GM18867 (cell line): Measurements from ENCODE around the gene PDILT.

Experiments
- ATAC-seq: cut with Tn5 transposase; IDR thresholded peaks from one replicate; pipeline ENCODE4 v1.9.1; 2021; ENCODE audit warnings: mild to moderate bottlenecking, moderate library complexity; ENCODE audit not compliant: unreplicated experiment

PDILT gene

DNA sequence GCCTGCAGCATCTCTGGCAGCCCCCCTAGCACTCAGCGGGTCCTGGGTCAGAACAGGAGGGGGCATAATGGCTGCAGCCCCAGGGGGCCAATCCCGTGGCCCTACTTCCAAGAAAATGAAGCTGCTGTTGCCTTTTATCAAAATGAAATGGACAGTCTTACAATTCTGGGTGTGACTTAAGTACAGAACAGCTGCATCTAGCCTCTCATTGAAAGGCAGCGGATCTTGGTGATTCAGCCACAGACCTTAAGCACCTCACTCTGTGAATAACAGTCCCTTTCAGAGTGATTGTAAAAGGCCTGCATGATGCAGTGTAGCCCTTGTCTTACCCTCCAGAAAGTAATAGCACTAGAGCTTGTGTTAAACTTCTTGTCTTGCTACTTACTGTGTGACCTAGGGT, 40.5 kb downstream of the PDILT start:
- no peak for ATAC-seq

DNA sequence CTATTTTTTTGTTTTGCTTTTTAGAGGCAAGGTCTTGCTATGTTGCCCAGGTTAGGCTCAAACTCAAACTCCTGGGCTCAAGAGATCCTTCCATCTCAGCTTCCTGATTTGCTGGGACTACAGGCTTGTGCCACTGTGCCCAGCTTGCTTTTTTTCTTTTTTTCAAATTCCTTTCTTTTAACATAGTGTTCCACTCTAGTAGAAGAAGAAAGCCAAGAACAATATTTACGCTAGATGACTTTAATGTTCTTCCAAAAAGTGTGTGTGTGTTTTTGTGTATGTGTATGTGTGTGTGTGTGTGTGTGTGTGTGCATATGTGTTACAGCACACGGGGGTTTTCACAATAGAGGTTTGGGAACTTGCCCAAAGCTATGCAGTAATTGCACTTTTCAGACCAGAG, 41.3 kb downstream of the PDILT start:
- ATAC-seq = no peak

DNA sequence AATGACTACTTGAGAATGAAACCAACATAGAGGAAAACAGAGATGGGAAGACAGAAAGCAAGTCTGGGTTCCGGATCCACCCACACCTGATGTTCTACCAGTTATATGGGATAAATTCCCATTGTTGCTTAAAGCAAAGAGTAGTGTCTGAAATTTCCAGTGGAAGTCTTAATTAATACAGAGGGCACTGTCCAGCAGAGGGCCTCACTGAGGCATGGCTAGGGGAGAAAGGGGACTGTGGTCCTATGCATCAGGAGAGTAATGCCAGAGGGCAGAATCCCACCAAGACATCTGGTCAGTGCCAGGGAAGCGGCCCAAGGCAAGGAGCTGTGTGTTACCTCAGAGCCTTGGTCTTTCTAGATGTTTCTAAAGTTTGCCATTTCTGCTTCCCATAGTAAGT, 44.5 kb downstream of the PDILT start:
- ATAC-seq = no peak

DNA sequence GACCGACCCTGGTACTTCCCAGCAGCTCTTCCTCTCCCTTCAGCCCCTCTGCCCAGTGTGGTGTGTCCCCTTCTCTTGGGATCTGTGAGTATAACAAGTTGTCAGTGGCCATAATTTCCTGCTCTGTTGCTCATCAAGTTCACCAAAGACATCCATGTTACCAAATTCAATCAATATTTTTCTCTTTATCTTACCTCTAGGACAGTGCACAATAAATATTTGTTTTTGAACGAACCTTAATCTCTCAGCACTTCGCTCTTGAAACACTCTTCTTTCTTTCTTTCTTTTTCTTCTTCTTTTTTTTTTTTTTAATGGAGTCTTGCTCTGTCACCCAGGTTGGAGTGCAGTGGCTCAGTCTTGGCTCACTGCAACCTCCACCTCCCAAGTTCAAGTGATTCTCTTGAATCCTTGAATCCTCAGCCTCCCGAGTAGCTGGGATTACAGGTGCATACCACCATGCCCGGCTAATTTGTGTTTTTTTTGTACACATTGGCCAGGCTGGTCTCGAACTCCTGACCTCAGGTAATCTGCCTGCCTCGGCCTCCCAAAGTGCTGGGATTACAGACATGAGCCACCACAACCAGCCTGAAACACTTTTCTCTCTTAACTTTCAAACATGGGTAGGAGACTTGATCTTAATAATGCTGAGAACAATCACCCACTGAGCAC, 49.3 kb downstream of the PDILT start:
- no peak for ATAC-seq

DNA sequence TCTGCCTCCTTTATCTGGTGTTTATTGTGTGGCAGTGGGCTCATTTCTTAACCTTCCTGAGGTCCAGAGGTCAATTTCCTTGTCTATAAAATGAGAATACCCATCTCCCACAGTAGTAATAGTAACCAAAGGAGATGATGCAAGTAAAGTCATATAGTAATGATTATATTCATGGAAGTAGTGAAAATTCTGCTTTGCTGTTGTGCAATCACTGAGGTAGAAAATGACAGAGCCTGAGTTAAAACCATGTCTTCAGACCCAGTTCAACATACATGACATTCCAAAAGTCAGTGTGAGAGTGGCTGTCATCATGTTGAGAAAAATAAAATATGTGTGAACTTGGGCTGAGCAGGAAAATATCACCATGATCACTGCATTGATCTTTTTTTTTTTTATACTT, 51.2 kb downstream of the PDILT start:
- ATAC-seq = no peak

DNA sequence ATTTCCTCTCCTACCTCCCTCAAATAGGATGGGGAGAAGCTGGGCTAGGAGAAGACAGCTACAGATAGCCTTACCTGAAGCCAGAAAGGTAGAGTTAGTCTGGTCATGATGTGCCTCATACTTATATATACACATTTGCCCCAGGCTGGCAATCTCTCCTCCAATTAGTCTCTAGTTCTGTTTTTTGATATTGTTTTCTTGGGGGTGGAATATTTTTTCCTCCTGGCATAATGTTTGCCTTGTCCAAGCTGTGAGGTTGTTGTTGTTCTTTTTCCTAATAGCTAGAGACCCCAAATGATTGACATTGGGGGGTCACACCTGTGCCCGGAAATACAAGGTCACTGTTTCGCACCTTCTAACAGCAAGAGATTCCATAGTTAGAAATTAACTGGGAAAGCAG, 51.9 kb downstream of the PDILT start, which contains the start of gene UMOD:
TSS of gene UMOD (minus strand) at position 101 of the 400 bp plus-strand sequence. CDS start 1,978 bp downstream, outside the sequence.
- no peak for ATAC-seq

DNA sequence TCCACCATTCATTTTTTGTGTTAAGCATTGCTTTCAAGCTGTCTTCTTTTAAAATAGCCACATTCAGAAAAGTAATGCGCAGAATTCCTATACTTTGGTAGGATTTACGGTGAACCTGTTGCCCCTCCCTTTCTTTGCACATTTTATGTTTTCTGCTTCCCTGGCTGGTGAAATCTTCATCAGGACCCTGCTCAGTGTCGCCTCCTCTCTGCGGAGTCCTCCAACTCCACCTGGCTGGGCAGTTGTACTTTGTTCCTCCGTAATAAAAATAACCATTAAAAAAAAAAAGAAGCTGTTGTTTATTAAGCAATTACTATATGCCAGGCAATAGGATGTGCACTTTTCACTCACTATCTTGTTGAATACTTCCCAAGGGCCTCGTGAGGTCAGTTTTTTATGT, 54.9 kb downstream of the PDILT start:
- no peak for ATAC-seq

DNA sequence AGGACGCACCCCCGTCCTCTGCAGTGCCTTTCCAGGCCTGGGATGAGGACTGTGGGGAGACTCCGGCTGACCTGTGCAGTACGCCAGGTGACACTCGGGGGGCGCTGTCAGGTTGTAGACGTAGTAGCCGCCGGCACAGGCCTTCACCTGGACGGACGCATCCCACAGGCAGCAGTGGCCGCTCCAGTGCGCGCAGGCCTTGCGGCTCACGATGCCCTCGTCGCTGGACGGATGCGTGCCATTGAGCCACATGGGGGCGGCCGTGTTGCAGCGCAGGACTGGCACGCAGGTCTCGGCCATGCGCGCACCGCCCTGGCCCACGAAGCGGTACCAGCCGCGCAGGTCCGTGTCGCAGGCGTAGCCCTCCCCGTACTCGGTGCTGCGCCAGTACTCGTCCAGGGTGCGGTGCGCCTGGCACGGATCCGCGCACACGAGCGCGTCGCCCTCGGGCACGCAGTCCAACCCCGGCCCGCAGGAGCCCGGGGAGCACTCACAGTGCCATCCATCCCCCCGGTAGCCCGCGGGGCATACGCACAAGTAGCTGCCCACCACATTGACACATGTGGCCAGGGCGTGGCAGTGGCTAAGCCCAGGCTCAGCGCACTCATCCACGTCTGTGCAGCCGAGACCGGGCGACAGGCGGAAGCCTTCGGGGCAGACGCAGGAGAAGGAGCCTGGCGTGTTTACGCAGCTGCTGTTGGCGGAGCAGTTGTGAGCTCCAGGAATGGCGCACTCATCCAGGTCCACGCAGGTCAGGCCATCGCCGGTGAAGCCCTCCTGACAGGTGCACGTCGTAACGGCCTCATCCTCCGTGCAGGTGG, 56.0 kb downstream of the PDILT start:
- no peak for ATAC-seq

DNA sequence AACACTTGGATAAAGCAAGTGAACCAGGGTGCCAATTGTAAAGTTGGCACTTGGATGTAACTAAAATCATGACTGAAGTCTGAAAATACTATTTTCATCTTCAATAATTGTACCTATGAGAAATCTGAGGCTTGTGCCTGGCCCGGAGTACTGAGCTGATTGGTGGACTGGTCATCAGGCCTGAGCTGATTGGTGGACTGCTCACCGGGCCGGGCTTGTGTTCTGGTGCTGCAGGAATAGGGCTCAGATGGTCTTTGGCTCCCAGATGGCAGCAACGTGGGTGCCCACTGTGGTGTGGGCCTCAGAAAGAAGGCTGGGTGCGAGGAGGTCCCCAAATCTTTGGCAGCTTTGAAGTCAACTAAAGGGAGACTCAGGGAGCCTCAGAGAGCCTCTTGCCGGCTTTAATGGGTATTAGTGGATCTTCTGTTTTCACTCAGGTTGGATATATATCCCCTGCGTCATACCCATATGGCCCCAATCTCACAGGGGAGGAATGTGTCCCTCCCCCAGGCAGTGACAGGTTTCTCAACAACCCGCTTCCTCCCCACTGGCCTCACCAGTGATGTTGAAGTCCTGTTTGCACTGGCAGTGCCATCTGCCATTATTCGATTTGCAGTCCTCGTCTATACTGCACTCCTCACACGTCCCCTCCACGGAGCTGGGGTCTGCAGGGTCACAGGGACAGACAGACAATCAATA, 56.7 kb downstream of the PDILT start:
- no peak for ATAC-seq

DNA sequence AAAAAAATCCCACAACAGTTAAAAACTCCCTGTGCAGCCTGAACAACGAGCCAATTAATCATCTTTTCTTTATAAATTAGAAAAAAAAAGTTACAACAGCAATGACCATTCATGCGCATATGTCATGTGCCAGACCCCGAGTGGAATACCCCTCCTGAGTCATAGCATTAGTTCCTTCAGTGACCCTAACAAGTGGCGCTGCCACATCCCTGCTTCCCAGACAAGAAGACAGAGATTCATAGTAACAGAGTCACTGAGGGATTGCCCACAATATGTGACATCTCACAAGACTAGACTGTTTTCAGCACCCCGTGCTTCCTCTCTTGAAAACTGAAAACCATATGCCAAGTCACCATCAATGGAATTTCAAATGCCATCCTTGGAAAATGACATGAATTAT, 59.9 kb downstream of the PDILT start:
- no peak for ATAC-seq

DNA sequence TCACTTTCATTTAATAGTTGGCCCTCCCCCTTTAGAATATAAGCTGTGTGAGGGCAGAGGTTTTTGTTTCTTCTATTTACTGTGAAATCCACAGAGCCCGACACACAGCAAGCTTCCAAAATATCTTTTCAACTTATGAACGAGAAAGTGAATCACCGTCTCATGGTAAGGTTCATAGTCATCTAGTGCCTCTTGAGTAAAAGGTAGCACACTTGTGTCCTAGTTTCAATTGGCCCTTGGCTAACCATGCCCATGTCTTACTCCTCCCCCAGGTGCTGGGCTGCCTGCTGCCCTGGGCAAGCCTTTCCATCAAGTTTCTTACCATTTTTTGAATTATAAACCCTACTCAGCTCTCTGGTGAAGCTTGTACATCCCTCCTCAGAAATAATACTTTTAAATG, 64.8 kb downstream of the PDILT start:
- ATAC-seq = no peak

DNA sequence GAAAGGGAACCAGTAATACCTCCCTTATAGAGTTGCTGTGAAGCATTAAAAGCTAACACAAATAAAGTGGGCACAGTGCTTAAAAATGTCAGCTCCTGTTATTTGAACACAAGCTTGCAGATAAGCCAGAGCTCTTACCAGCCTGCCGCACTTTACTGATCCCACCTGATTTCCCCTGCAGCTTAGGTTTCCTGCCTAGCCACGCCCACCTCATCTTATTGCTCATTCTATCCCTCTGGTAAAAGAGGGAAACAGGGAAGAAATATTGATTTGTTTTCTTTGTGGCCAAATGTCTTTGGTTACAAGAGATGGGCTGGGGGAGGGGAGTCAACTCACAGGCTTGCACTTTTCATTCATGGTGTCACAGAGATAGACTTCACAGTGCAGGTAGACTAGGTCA, 67.6 kb downstream of the PDILT start:
- no peak for ATAC-seq

DNA sequence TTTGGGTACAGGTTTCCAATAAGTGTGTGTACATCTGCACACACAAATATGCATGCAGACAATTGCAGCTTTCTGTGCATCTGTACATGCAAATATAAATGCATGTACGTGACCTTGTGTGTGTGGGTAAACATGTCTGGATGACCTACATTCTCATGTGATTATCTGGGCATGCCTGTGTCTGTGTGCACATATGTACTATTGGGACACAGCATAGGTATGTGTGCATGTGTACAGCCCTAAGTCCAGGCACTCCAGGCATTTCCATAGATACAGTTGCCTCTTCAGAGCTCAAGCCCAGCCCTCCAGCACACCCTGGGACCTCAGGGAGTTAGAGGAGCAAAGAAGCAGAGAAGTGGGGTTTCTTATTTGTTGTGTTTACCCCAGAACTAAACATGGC, 70.1 kb downstream of the PDILT start:
- no peak for ATAC-seq

DNA sequence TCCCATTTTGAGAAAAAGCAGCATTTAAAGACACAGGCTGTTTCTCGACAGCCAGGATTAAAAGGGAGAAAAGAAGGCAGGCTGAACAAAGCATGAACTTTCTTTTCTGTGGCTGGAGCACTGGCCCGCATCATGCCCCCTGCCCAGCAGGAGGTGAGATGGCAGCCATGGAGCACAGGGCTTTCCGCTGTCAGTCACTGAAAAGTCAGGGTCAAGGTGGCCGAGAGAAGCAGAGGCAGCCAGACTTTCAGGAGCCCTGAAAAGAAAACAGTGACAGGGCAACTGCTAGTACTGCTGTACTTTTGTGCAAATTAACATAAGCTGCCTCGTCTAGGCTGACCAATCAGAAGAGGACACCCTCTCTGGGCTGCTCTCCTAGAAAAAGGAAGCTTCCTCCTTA, 71.4 kb downstream of the PDILT start:
- ATAC-seq = no peak

DNA sequence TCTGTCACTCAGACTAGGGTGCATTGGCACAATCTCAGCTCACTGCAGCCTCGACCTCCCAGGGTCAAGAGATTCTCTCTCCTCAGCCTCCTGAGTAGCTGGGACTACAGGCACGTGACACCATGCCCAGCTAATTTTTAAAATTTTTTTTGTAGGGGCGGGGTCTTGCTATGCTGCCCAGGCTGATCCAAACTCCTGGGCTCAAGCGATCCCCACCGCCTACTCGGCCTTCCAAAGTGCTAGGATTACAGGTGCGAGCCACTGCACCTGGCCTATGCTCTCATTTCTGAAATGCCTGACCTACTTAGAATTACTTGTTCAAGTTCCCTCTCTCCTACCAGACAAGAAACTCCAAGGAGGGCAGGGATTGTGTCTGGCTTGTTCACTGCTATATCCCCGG, 72.1 kb downstream of the PDILT start:
- ATAC-seq = no peak

DNA sequence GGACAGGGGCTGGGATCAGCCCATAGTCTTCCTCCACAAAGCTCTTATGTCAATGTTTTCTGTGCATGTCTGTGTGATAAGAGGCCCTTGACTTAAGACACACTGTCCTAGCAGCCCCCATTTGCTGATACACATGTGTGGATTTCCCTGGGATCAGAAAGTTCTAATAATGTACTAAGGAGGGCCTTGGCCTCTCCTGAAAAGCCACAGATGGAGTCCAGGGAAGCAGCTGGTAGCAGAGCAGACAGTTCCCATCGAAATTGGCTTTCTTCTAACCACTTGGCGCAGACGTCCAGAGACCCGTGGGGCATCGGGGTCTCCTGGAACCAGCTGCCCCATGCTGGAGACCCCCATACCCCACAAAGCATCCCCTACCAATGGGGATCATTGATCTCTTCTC, 72.9 kb downstream of the PDILT start:
- no peak for ATAC-seq

DNA sequence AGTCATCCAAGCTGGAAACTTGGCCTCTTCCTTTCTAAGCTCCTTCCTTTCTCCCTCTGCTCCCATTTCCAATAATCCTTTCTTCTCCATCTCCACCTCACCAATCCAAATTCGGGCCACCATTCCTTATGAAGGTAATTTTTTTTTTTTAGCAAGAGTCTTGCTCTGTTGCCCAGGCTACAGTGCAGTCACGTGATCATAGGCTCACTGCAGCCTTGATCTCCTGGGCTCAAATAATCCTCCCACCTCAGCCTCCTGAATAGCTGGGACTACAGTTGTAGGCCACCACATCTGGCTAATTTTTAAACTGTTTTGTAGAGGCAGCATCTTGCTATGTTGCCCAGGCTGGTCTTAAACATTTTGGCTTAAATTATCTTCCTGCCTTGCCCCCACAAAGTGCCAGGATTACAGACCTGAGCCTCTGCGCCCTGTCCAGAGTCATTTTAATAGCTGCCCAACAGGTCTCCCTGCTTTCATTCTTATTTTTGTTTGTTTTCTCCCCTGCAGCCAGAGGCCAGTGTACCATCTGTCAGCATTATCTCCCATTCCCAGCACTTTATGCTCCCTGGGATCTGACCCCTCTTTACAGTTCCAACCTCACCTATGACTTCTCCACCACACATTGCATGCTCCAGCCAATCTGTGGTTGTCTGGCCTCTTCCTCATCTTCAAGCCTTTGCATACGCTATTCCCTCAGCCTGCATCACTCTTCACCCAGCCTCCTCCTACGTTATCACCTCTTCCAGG, 75.0 kb downstream of the PDILT start:
- no peak for ATAC-seq

DNA sequence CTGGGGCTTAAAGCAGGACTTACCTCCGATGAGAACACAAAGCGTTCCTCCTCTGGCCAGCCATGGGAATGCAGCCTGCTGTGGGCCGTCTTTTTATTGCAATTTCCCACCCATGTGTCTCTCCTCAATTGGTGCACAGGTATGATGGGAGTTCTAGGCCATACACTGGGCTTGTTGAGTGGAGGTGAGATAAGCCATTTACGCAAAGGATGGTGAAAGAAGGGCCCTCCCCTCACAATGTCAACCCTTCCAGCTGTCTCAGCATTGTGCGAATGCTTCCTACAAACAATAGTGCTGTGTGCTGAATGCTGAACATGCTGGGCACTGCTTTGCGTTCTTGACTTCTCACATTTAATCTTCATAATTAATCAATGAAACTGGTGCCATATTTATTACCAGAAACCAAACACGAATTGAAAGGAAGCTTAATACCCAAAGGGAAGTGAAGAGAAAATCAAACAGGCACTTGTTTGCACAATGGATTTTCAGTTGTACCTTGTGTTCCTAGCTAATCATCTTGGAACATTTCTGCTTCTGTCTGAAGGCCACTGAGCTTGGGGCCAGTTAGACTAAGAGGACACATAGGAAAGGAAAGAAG, 77.0 kb downstream of the PDILT start, which contains the start of gene GP2:
TSS of gene GP2 (minus strand) at position 70 of the 598 bp plus-strand sequence. CDS start 1,082 bp downstream, outside the sequence.
- ATAC-seq = no peak

DNA sequence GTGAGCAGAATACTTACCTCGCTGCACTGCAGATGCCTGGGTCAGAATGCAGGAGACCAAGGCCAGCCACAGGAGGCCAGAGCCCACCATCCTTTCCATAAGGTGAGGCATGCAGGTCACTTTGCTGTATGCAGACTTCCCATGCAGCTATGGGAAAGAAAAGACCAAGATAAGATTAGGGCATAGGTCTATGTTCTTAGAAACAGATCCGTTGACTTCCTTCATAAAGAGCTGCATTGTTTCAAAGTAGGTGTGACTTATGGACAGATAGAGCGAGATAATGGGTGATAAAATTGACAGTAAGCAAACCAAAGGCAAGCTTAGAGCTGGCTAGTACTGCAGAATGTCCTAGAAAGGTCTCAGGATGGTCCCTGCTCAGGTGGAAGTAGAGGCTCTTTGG, 78.2 kb downstream of the PDILT start:
- ATAC-seq = no peak

DNA sequence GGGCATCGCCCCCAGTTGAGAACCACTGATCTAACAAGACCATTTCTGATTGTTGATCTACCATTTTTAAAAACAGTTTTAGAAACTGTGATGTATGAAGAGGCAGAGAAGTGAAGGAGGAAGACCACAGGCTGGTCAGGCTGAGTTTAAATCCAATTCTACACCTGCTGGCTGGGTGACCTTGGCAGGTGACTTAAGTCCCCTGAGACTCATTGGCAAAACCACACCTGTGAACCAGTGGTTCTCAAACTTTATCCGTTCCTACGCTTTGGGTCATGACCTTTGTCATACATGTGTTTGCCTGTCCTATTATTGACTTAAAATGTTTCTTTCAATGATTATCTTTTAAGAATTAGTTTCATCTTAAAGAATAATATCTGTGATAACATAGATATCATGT, 79.5 kb downstream of the PDILT start:
- ATAC-seq = no peak
